ENCODE measurements around the gene C11orf68. TPM values are rescaled to one million over a fixed set of nuclear protein-coding genes. Genes with fewer than 3 reads are reported as not detected.

The C11orf68 gene
- total and polyA plus RNA-seq, 9 of the 15 experiments (the other 6 are each of a cell fraction or from before 2014, with no cell fraction given): 3.6 to 35.9 (median 12.8) TPM

- TF ChIP-seq RBFOX2 (IDR thresholded peaks at IDR 0.05; ENCODE audit: low read depth, low read length): peak; percentile 93
- TF ChIP-seq LCOR (CRISPR knock-in tag; IDR thresholded peaks at IDR 0.05): peak; percentile 90
- peak; percentile 34 for TF ChIP-seq HNRNPLL (IDR thresholded peaks at IDR 0.05; ENCODE audit: low read depth, low read length, poor library complexity, severe bottlenecking)
- TF ChIP-seq HNRNPH1 (optimal IDR thresholded peaks at IDR 0.05; ENCODE audit: low read depth, low read length): no peak
- no peak for TF ChIP-seq ZSCAN32 (CRISPR knock-in tag; IDR thresholded peaks at IDR 0.05)
- no peak for TF ChIP-seq U2AF2 (optimal IDR thresholded peaks at IDR 0.05; ENCODE audit: low read depth, low read length)
- TF ChIP-seq CBX5 (IDR thresholded peaks at IDR 0.05; ENCODE audit: borderline replicate concordance, low read depth): no peak
- peak; percentile 98 for TF ChIP-seq ZNF263 (CRISPR knock-in tag; IDR thresholded peaks at IDR 0.05; ENCODE audit: borderline replicate concordance)
- TF ChIP-seq KLF1 (tag; IDR thresholded peaks at IDR 0.05): no peak
- TF ChIP-seq HDAC2 (IDR thresholded peaks at IDR 0.05): peak; percentile 59
- no peak for TF ChIP-seq NFYB (IDR thresholded peaks at IDR 0.05; ENCODE audit: extremely low read depth, insufficient read length)
- TF ChIP-seq TRIM28 (IDR thresholded peaks at IDR 0.05): no peak
- 0 out of 2 replicates have a peak, but pooled peaks have one; percentile 37 for TF ChIP-seq GATAD2A (IDR thresholded peaks at IDR 0.05)
- TF ChIP-seq ZNF764 (CRISPR knock-in tag; IDR thresholded peaks at IDR 0.05; ENCODE audit: low read depth): 0 out of 2 replicates have a peak, but pooled peaks have one; percentile 31
- TF ChIP-seq KDM2B (CRISPR knock-in tag; IDR thresholded peaks at IDR 0.05): no peak
- no peak for TF ChIP-seq MXI1 (IDR thresholded peaks at IDR 0.05; ENCODE audit: low read depth, low read length)
- TF ChIP-seq ETV5 (CRISPR knock-in tag; IDR thresholded peaks at IDR 0.05; ENCODE audit: low read depth): peak; percentile 93
- TF ChIP-seq HDAC6 (IDR thresholded peaks at IDR 0.05; ENCODE audit: low read depth, low read length): no peak
- no peak for TF ChIP-seq BRF1 (IDR thresholded peaks at IDR 0.05; ENCODE audit: borderline replicate concordance, extremely low read depth, insufficient read length)
- TF ChIP-seq ZC3H11A (IDR thresholded peaks at IDR 0.05; ENCODE audit: low read depth, low read length): no peak
- no peak for TF ChIP-seq HNRNPL (IDR thresholded peaks at IDR 0.05; ENCODE audit: low read depth, low read length)
- TF ChIP-seq ZBED1 (IDR thresholded peaks at IDR 0.05): no peak; the same call in 1 of the 2 replicates
- TF ChIP-seq, protein P1, sequence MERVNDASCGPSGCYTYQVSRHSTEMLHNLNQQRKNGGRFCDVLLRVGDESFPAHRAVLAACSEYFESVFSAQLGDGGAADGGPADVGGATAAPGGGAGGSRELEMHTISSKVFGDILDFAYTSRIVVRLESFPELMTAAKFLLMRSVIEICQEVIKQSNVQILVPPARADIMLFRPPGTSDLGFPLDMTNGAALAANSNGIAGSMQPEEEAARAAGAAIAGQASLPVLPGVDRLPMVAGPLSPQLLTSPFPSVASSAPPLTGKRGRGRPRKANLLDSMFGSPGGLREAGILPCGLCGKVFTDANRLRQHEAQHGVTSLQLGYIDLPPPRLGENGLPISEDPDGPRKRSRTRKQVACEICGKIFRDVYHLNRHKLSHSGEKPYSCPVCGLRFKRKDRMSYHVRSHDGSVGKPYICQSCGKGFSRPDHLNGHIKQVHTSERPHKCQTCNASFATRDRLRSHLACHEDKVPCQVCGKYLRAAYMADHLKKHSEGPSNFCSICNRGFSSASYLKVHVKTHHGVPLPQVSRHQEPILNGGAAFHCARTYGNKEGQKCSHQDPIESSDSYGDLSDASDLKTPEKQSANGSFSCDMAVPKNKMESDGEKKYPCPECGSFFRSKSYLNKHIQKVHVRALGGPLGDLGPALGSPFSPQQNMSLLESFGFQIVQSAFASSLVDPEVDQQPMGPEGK (CRISPR knock-in tag; IDR thresholded peaks at IDR 0.05; ENCODE audit: borderline replicate concordance): no peak
- no peak for TF ChIP-seq THRA (IDR thresholded peaks at IDR 0.05)
These were observed 30.6 kb downstream of the C11orf68 start, which contains the start of gene FIBP (continued) for GRCh38 chr11:65888163-65888814.
